ENCODE measurements around the gene PALLD.

PALLD gene

GRCh38 chr4:168771251-168771650 lies 274.4 kb downstream of the PALLD start:
- H3K36me3 Mint-ChIP-seq (ENCODE audit: low read depth): no peaks in the 10 kb centered on the region
- no peak overlapping the region for H3K27ac Mint-ChIP-seq
- H3K4me3 Mint-ChIP-seq: no peak overlapping the region
- no peak for DNase-seq
- H3K27me3 Mint-ChIP-seq: peaks cover 14% of the 10 kb centered on the region
- H3K4me1 Mint-ChIP-seq (ENCODE audit: low read depth): no peaks in the 10 kb centered on the region
- H3K9me3 Mint-ChIP-seq: peaks cover 4% of the 10 kb centered on the region

- H3K27ac Mint-ChIP-seq: no peak overlapping the region
- peaks cover 12% of the 10 kb centered on the region for H3K9me3 Mint-ChIP-seq
- H3K4me3 Mint-ChIP-seq: no peak overlapping the region
- DNase-seq: no peak
- peaks cover 9% of the 10 kb centered on the region for H3K27me3 Mint-ChIP-seq
- no peaks in the 10 kb centered on the region for H3K36me3 Mint-ChIP-seq (ENCODE audit: low read depth)
- H3K4me1 Mint-ChIP-seq (ENCODE audit: low read depth): no peaks in the 10 kb centered on the region
Measured at GRCh38 chr4:168773388-168774195, 276.7 kb downstream of the PALLD start.

- H3K4me3 Mint-ChIP-seq: no peak overlapping the region
- H3K9me3 Mint-ChIP-seq: peaks cover 12% of the 10 kb centered on the region
- peaks cover 12% of the 10 kb centered on the region for H3K27me3 Mint-ChIP-seq
- no peaks in the 10 kb centered on the region for H3K36me3 Mint-ChIP-seq (ENCODE audit: low read depth)
- H3K27ac Mint-ChIP-seq: no peak overlapping the region
- DNase-seq: no peak
- no peaks in the 10 kb centered on the region for H3K4me1 Mint-ChIP-seq (ENCODE audit: low read depth)
Measured at GRCh38 chr4:168776382-168776781, 279.5 kb downstream of the PALLD start.

- Mint-ChIP-seq H3K9me3 (peaks cover 12% of the 10 kb centered on the region), H3K27ac (no peak overlapping the region), H3K27me3 (peaks cover 13% of the 10 kb centered on the region), H3K4me1 (ENCODE audit: low read depth) (no peaks in the 10 kb centered on the region), H3K4me3 (no peak overlapping the region), H3K36me3 (ENCODE audit: low read depth) (no peaks in the 10 kb centered on the region)
- DNase-seq: no peak
Measured at GRCh38 chr4:168777277-168777965, 280.6 kb downstream of the PALLD start.

GRCh38 chr4:168781341-168781740 lies 284.5 kb downstream of the PALLD start:
- Mint-ChIP-seq H3K4me1 (ENCODE audit: low read depth) (no peaks in the 10 kb centered on the region), H3K36me3 (ENCODE audit: low read depth) (no peaks in the 10 kb centered on the region), H3K27me3 (peaks cover 14% of the 10 kb centered on the region), H3K9me3 (peaks cover 7% of the 10 kb centered on the region), H3K4me3 (no peak overlapping the region), H3K27ac (no peak overlapping the region)
- no peak for DNase-seq

- H3K36me3 Mint-ChIP-seq (ENCODE audit: low read depth): no peaks in the 10 kb centered on the region
- no peak overlapping the region for H3K27ac Mint-ChIP-seq
- H3K9me3 Mint-ChIP-seq: peaks cover 1% of the 10 kb centered on the region
- no peak overlapping the region for H3K4me3 Mint-ChIP-seq
- H3K27me3 Mint-ChIP-seq: peaks cover 14% of the 10 kb centered on the region
- DNase-seq: no peak
- H3K4me1 Mint-ChIP-seq (ENCODE audit: low read depth): no peaks in the 10 kb centered on the region
Measured at GRCh38 chr4:168781926-168782325, 285.1 kb downstream of the PALLD start.

- Mint-ChIP-seq H3K9me3 (no peaks in the 10 kb centered on the region), H3K27ac (no peak overlapping the region), H3K4me3 (no peak overlapping the region), H3K4me1 (ENCODE audit: low read depth) (no peaks in the 10 kb centered on the region), H3K27me3 (peaks cover 14% of the 10 kb centered on the region), H3K36me3 (ENCODE audit: low read depth) (no peaks in the 10 kb centered on the region)
- DNase-seq: no peak
Measured at GRCh38 chr4:168782439-168782838, 285.6 kb downstream of the PALLD start.

- Mint-ChIP-seq H3K27ac (no peak overlapping the region), H3K27me3 (peaks cover 14% of the 10 kb centered on the region), H3K36me3 (ENCODE audit: low read depth) (no peaks in the 10 kb centered on the region), H3K4me1 (ENCODE audit: low read depth) (no peaks in the 10 kb centered on the region), H3K9me3 (no peaks in the 10 kb centered on the region), H3K4me3 (no peak overlapping the region)
- DNase-seq: no peak
Measured at GRCh38 chr4:168784786-168785461, 288.1 kb downstream of the PALLD start.

GRCh38 chr4:168787334-168787733 lies 290.5 kb downstream of the PALLD start:
- H3K4me3 Mint-ChIP-seq: no peak overlapping the region
- H3K27me3 Mint-ChIP-seq: peaks cover 6% of the 10 kb centered on the region
- no peak for DNase-seq
- no peak overlapping the region for H3K27ac Mint-ChIP-seq
- no peaks in the 10 kb centered on the region for H3K4me1 Mint-ChIP-seq (ENCODE audit: low read depth)
- no peaks in the 10 kb centered on the region for H3K9me3 Mint-ChIP-seq
- no peaks in the 10 kb centered on the region for H3K36me3 Mint-ChIP-seq (ENCODE audit: low read depth)

- peaks cover 6% of the 10 kb centered on the region for H3K27me3 Mint-ChIP-seq
- H3K9me3 Mint-ChIP-seq: no peaks in the 10 kb centered on the region
- H3K4me3 Mint-ChIP-seq: no peak overlapping the region
- no peaks in the 10 kb centered on the region for H3K36me3 Mint-ChIP-seq (ENCODE audit: low read depth)
- no peak for DNase-seq
- no peak overlapping the region for H3K27ac Mint-ChIP-seq
- H3K4me1 Mint-ChIP-seq (ENCODE audit: low read depth): no peaks in the 10 kb centered on the region
Measured at GRCh38 chr4:168787801-168788595, 291.1 kb downstream of the PALLD start.

GRCh38 chr4:168790898-168791297 lies 294.0 kb downstream of the PALLD start:
- Mint-ChIP-seq H3K4me3 (no peak overlapping the region), H3K27me3 (no peaks in the 10 kb centered on the region)

GRCh38 chr4:168791376-168791775 lies 294.5 kb downstream of the PALLD start:
- DNase-seq: no peak
- Mint-ChIP-seq H3K4me1 (ENCODE audit: low read depth) (no peaks in the 10 kb centered on the region), H3K36me3 (ENCODE audit: low read depth) (no peaks in the 10 kb centered on the region), H3K4me3 (no peak overlapping the region), H3K27ac (no peak overlapping the region), H3K27me3 (no peaks in the 10 kb centered on the region), H3K9me3 (no peaks in the 10 kb centered on the region)

More at GRCh38 chr4:168790898-168791297, 294.0 kb downstream of the PALLD start:
- H3K36me3 Mint-ChIP-seq (ENCODE audit: low read depth): no peaks in the 10 kb centered on the region
- H3K9me3 Mint-ChIP-seq: no peaks in the 10 kb centered on the region
- no peaks in the 10 kb centered on the region for H3K4me1 Mint-ChIP-seq (ENCODE audit: low read depth)
- no peak for DNase-seq
- no peak overlapping the region for H3K27ac Mint-ChIP-seq

- Mint-ChIP-seq H3K4me3 (no peak overlapping the region), H3K27me3 (no peaks in the 10 kb centered on the region), H3K36me3 (ENCODE audit: low read depth) (no peaks in the 10 kb centered on the region), H3K4me1 (ENCODE audit: low read depth) (no peaks in the 10 kb centered on the region), H3K9me3 (no peaks in the 10 kb centered on the region), H3K27ac (no peak overlapping the region)
- DNase-seq: no peak
Measured at GRCh38 chr4:168793542-168793941, 296.7 kb downstream of the PALLD start.

- H3K27ac Mint-ChIP-seq: no peak overlapping the region
- no peaks in the 10 kb centered on the region for H3K36me3 Mint-ChIP-seq (ENCODE audit: low read depth)
- H3K27me3 Mint-ChIP-seq: peaks cover 2% of the 10 kb centered on the region
- H3K4me1 Mint-ChIP-seq (ENCODE audit: low read depth): no peaks in the 10 kb centered on the region
- no peak for DNase-seq
- H3K9me3 Mint-ChIP-seq: no peaks in the 10 kb centered on the region
- H3K4me3 Mint-ChIP-seq: no peak overlapping the region
Measured at GRCh38 chr4:168794092-168794707, 297.3 kb downstream of the PALLD start.
